Activated gamma-delta T cell treated with anti-CD3 and anti-CD28 coated beads, Interleukin-2, amount 50 U/mL, for 16 hours (primary cell): ENCODE measurements around the gene BTBD9.

Source experiments
- DNase-seq: peaks from one replicate; pipeline ENCODE4 v3.0.0-alpha.2; 2020; ENCODE audit warnings: low read depth

BTBD9 gene

DNA sequence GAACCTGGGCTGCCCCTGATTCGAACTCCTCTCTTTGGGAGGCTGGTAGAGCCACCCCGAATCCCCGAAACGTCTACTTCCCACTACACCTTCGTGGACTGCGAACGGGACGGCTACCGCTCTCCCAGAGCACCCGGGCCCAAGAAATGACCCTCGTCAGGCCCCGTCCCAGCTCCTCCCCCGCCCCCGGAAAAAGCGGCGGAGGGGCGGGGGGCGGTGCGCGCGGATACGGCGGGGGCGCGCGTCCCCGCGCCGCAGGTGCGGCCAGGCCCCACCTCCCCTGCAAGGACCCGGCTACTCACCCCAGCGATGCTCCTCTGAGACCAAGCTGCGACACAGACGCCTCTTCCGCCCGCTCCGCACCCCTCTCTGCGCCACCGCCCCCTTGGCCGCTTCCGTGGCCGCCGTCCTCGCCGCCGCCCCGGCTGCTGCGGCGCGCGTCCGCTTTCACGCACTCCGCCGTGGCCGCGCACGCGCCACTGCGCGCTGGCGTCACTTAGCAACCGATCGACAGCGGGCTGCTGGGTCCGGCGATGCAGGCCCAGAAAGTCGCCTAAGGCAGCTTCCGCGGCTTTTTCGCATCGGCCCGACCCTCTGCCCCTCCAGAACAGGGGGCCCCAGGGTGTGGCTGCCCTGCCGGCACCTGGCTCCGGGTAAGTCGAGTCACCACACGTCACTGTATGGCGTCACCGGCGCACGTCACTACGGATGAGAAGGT is at the start of gene BTBD9:
Gene BTBD9, minus strand, starts transcription at position 432 of the 718 bp plus-strand sequence.
- peak; percentile 66 for DNase-seq

DNA sequence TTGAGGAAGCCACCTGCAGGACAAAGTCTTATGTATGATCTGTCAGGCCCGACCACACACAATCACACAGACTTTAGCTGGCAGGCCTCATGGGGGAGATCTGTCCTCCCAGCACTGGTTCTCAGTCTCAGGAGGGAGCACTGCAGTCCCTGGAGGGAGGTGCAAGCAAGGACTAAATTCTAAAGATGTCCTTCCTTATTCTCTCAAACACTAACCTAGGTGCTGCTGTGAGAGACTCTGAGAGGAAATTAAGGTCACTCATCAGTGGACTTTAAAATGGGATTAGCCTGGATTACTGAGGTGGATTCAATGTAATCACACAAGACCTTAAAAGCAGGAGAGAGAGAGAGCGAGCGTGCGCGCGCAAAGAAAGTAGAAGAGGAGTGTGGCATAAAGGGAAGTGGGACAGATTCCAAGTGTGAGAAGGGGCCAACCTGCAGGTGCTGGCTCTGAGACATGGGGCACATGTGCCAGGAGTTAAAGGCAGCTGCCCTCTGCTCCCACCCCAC is 48.9 kb upstream of the BTBD9 start:
- no peak for DNase-seq

DNA sequence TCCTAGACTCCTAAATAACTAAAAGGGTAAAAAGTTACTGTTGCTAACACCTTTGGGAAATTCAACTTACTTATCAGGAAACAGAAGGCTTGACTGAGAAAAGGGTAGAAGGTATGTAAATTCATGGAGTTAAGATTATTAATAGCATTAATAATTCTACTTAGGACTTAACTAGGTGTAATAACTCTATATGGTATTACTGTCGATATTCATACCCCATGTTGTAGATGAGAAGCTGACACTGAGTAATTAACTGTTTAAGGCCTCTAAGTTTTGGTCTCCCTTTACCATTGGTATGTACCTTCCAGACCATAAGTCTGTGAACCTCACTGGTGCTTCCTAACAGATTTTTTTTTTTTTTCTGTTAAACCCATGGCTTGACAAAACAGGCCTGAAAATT is 47.8 kb upstream of the BTBD9 start:
- no peak for DNase-seq

DNA sequence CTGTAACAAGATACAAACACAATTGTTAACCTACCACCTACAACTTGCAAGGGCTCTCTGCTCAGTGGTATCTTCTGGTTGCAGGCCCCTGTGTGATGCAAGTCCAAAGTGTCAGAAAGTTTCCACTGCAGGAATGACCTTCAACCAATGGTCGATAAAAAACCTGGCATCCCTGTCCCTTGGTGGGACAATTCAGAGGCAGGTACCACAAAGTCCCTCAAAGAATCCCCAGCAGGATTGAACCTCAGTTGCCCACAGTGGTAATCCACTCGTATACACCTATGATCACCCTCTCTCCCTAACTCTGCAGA is 47.3 kb upstream of the BTBD9 start:
- DNase-seq = no peak

DNA sequence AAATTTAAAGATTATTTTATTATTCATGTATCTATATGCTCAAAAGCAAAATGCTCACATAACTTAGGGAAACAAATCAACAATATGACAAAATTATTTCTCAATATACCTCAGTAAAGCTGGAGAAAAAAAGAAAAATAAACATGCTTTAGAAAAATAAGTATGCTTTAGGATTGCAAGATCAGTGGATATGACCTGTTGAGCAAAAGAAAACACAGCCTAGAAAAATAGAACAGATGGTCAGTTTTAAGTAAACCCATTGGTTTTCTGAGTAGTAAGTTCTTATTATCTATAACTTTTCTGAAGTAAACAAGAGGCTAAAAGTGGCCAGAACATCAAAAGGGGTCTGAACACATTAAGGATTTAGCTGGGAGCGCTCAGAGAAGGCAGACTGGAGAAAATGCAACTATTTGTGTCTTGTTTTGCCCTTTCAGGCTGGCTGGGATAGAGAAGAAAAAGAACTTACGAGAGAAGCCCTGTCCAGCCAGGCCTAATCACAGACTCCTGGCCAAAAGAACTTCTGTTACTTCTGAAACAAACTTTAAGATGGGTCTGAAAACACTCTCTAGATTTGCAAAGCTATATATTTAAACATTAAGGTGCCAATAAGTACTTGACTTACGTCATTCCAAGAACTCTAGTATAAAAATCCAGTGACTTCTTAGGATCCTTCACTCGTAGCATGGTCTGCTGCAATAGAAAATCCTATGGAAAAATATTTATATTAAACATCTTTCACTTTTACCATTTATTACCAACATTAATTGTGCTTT is 46.7 kb upstream of the BTBD9 start:
- no peak for DNase-seq

DNA sequence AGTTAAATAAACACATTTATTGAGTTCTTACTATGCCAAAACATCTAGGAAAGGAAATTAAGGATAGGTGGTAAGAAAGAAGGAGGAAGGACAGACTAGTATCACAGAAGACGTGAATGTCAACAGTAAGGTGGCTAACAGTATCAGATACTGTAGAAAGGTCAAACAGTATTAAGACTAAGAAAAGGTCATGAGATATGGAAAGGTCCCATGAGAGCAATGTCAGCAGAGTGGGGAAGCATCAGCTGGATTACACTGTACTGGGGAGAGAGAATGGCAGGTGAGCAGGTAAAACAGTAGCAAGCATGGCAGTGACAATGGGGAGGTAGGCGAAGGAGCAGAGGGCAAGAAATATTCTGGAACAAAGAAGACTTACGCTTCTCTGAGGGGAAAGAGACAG is 45.2 kb upstream of the BTBD9 start:
- no peak for DNase-seq

DNA sequence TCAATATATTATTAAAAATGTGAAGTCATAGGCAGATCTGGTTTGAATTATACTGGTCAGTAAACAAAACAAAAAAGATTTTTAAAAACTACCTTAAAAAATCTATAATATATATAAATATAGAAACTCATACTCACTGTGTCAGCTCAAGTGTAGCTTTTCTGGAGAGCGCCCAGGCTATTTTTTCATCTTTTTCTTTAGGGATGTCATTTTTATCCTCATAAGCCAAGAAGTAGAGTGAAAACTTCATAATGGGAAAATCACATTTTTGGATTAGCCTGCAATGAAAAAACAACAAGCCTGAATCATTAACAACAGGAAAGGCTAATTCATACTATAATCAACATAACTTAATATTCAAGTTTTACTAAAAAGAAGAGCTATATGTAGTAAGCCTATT is 44.5 kb upstream of the BTBD9 start:
- no peak for DNase-seq

DNA sequence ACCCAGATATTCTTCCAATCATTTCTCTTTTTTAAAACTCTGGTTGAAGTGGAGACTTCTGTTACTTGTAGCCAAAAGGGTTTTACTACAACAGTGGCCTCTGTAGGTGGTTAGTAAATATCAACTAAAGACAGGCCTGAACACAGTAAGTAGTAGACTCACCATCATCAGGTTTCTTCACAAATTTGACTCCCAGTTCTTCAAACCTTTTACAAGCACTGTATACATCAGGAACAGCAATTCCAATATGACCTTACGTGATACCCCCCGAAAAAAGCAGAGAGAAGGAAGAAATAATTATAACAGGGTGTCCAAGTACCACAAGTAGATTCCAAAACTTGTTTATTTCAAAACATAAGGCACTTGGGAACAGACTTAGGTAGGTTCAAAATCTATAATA is 42.1 kb upstream of the BTBD9 start:
- DNase-seq = no peak

DNA sequence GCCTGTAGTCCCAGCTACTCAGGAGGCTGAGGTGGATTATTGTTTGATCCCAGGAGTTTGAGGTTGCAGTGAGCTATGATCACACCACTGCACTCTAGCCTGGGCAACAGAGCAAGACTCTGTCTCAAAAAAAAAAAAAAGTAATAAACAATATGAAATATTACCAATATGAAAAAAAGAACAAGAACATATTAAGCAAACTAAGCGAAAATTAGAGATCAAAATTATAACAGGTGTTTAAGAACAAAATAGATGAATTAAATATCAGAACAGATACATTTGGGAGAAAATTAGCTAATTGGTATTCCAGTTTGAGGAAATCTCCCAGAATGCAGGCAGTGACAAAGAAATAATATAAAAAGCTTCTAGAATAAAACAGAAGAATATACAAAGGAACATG is 39.9 kb upstream of the BTBD9 start:
- no peak for DNase-seq

DNA sequence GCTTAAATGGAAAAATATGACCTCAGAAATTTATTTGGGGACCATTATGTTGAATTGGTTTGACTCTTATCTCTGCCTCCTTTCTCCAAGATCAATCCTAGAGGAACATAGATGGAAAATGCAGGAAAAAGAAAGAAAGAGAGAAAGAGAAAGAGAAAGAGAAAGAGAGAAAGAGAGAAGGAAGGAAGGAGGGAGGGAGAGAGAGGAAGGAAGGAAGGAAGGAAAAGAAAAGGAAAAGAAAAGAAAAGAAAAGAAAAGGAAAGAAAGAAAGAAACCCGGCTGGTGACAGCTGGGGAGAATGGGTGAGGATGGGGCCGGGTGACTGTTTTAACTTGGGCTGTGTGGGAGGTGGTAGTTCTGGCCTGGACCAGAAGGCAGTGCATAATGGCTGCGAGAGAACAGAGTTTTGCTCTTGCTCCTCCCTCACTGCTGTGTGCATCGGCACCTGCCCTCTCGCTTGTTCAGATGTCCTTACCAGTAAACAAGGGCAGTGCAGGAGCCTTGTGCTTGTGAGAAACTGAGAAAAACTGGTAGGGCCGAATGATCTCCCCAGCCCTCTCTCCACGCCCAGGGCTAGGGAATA is 38.5 kb upstream of the BTBD9 start:
- no peak for DNase-seq

DNA sequence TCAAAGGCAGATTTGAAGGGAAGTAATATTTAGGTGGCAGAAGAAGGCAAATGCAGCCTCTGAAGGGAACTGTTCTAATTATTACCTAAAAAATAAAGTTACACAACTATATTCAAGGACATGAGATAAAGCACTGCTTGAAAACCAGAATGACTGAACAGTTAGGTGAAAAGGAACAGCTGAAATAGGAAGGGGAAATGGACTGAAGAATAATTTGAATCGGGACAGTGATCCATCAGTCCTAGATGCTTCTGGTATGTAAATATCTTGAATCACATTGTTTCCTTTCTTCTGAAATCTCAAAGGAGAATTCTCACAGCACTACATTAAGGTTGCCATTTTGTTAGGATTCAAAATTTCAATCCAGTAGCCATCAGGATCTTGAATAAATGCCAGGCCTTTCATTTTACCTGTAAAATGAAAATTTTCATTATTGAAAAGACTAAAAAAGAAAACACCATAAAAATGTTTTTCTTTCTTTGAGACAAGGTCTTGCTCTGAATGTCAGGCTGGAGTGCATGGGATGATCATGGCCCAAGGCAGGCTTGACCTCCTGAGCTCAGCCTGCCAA is 37.3 kb upstream of the BTBD9 start:
- no peak for DNase-seq

DNA sequence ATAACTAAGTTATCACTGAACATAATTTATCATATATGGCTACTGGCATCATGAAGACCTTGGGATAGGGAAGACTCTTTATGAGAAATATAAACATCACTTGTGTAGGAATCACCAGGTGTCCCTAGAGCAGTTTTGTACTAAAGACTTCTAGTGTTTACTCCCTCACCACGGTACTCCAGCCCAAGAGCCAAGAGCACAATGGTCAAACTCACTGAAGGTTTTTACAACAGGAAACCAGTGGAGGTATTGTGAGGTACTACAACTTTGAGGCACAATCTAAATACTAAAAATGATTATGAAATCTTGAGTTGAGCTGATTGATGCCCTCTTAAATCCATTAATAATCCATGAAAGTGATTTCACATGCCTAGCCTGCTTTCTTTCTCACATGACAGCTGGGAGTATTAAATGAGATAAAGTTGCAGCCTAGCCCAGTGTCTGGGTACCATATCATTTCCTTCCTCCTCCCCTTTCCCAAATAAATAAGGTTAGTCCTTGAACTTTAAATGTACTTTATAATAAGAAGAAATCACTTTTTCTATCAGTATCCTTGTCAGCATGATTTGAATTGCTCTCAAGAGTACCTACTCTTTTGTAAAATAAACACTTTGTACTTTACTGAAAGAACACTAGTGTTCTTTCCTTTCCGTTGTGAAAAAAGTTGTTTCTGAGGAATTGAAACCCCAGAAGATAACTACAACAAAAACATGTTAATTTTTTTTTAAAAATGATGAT is 36.7 kb upstream of the BTBD9 start:
- no peak for DNase-seq

DNA sequence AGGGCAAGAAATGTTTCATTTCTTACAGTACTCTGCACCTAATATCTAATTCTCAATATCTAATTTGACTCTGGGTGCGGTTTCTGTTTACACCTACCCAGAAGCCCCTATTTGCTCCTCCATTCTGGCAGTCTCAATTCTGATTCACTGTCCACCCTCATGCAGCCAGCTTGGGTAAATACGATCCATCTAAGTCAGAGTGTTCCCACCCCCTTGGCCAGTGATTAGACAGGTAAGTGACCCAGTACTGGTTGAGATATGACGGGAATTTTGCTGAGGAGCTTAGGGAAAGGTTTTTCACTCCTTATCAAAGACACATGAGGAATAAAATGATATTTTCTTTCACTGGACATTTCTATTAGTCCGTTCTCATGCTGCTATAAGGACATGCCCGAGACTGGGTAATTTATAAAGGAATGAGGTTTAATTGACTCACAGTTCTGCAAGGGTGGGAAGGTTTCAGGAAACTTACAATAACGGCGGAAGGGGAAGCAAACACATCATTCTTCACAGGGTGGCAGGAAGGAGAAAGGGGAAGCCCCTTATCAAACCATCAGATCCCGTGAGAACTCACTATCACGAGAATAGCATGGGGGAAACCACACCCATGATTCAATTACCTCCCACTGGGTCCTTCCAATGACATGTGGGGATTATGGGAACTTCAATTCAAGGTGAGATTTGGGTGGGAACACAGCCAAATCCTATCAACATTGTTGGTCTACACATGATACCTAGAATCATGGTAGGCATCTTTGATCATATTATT is 33.9 kb upstream of the BTBD9 start:
- no peak for DNase-seq

DNA sequence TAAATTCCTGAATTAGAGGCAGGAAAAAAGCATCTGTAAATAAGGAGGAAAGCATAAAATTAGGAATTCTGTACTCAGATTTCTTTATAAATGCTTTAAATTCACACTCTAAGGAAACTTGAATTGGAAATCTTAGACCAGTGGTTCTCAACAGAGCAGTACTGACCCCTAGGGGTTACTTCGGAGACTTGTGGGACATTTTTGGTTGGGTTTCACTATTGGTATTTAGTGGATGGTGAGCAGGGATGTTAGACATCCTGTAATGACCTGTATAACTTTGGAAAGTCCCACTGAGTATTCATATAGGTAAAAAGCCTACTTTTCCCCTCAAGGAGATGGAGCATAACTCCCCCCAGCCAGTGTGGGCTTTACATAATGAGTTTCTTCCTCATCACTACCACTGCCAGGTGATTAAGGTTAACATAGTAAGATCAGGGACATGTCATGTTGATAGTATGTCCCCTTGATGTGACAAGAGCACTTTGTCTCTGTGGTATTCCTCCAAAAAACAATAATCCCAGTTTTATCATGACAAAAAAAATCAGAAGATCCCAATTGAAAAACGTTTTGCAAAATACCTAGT is 32.2 kb upstream of the BTBD9 start:
- peak; percentile 9 for DNase-seq

DNA sequence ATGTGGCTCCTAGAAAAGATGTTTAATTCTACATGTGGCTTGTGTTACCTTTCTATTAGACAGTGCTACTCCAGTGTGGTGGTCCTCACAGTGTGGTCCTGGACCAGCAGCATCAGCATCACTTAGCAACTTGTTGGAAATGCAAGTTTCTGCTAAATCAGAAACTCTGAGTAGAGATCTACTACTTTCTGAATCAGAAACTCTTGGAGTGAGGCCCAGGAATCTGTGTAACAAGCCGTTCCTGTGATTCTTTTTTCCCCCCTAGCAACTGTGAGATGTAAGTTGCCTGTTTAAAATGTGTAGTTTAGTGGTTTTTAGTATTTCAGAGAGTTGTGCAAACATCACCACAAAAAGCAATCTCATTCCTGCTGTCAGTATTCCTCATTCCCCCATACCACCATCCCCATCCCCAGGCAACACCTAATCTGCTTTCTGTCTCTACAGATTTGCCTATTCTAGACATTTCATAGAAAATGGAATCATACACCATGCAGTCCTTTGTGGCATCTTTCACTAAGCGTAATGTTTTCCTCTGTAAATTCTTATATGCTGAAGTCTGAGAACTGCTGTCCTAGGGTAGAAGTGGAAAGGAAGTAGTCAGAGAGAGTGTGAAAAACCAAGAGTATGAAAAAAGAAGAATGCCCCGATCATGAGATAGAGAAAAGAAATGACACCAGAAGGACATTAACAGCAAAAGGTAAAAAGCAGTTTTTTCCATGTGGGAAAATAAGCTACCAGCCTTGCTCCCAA is 18.9 kb upstream of the BTBD9 start:
- DNase-seq = no peak

DNA sequence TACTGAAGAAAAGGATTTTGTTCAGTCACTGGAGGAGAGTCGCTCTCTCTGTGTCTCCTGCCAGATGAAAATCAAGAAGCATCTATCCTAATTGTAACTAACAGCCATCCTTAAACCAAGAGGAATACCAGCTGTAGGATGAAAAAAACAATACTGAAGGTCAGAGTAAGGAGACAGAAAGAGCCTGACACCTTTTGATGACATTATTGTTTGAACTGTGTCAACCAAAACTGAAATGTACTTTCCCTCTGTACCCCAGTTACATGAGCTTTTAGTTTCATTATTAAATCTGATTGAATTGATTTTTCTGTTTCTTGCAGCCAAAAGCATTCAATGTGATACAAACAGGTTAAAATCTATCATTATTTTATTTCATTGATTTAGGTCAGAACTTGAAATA is 17.2 kb upstream of the BTBD9 start:
- no peak for DNase-seq

DNA sequence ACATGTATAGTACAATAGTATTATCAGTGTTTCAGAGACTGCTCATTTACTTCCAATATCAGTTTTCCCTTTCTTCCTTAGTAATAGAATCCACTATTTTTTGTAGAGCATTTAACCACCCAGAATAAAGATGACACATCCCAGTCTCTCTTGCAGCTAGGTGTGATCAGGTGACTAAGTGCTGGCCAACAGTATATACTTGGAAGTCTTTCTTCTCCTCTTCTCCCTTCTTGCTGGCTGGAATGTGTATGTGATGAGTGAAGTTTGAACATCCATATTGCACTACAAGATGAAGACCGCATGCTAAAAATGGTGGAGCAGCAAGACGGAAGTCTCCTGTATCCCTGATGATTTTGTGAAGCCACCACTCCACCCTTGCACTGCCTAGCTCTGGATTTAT is 14.5 kb upstream of the BTBD9 start:
- DNase-seq = no peak

DNA sequence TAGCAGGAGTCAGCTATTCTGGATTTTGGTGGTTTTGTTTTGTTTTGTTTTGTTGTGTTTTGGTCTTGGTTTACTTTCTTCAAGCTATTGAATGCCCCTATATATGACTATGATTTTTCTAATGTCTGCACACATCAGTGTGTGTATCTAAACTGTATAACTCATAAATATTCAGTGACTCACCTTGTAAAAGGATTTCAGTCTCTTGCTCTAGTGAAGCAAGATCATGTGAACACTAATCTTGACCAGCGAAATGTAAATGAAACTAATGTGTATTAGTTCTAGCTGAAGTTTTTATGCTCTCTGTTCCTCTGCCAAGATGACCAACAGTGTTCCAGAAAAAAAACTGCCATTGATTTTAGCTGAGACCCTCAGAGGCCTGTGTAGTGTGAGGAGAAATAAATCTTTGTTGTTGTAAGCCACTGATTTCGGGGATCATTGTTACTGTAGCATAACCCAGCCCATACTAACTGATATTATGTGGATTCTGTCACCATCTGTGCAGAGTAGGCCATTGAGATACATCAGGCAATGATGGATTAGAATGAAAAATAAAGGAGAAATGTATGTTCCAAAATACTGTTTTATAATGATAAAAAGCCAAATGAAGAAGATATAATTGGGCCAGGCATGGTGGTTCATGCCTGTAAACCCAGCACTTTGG is 11.5 kb upstream of the BTBD9 start:
- no peak for DNase-seq

DNA sequence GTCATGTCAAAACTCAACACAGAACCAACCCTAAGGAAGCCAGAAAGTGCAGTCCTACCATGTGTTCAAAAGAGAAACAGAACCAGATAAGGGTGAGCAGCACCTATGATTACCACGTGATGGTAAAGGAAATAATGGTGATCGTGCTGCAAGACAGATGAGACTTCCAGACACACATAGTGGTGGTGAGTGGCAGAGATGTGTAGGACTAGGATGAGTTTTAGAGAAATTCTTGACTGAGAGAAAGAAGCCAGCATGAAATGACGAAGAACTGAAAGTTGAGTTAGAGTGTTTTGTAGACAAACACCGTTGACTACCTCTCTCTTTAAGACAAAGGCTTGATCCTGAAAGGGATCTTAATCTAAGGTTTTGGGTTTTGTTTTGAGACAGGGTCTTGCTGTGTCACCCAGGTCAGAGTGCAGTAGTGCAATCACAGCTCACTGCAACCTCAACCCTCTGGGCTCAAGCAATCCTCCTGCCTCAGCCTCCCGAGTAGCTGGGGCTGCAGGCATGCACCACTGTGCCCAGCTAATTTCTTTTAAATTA is 10.6 kb upstream of the BTBD9 start:
- DNase-seq = no peak

DNA sequence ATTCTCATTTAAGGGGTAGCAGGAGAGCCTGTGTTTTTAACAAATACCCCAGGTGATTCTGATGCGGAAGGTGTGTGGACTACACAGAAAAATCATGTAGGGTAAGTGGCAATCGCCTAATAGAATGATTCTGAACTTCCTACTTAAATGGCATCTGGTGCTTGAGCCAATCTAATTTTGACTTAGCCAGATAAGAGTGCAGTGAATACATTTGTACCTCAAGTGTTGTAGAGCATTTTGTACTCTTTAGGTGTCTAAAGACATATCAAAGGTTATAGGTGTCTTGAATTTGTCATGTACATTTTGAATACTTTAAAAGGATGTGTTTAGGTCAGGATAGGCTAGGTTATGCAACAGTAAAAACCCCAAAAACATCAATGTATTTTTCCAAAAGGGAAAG is 10.0 kb upstream of the BTBD9 start:
- no peak for DNase-seq
